HCT116 (cell line): ENCODE data around the gene GLRX. TPM values are rescaled to one million over a fixed set of nuclear protein-coding genes. Genes with fewer than 3 reads are reported as not detected.

Experiments used
- ATAC-seq: fragments of 200-7000 bp; cut with Tn5 transposase; 2 replicates; pipeline ENCODE4 v1.9.1; 2020; ENCODE audit warnings: mild to moderate bottlenecking, moderate library complexity
- BruUV-seq: library from RNA; stranded (reverse); fragments of 400-500 nt; replicated peaks from 2 replicates; lab custom pipeline; 2021; lab: Mats Ljungman, UMichigan
- CTCF ChIA-PET: fragments of 300-600 bp; sonication (Branson Sonifier 250); formaldehyde crosslinking; loops from one replicate; lab custom pipeline; 2021; ENCODE audit warnings: antibody characterized with exemption; lab: Charles Lee
- POLR2A ChIA-PET: fragments of 300-600, 350-600 bp; sonication (Branson Sonifier 250); formaldehyde crosslinking; loops from one replicate; lab custom pipeline; 2021; ENCODE audit warnings: antibody characterized with exemption; lab: Charles Lee
- RAD21 ChIA-PET, 2 experiments: fragments of 300-600 bp; sonication (Branson Sonifier 250); formaldehyde crosslinking; loops; one replicate each; lab custom pipeline; 2023; ENCODE audit warnings: low total read pairs in 2 of 2; ENCODE audit not compliant: uncharacterized antibody in 2 of 2, unreplicated experiment in 2 of 2, low non-redundant PET in 1 of 2; lab: Charles Lee
- DNase-seq: peaks from one replicate; pipeline ENCODE4 v3.0.0-alpha.2; 2010; ENCODE audit warnings: low read depth, low spot score
- H2AFZ ChIP-seq: fragments of 200-600 bp; shearing (Covaris generic), sonication (generic); 2 replicates; pipeline ENCODE4 v1.6.1; 2017; ENCODE audit warnings: low read depth, mixed run types, mixed read lengths, antibody characterized with exemption, low read length; ENCODE audit not compliant: poor library complexity, severe bottlenecking
- H3K27ac ChIP-seq: 2 replicates; pipeline ENCODE4 v1.5.1; 2012; ENCODE audit warnings: low read depth, low read length
- H3K27me3 ChIP-seq: fragments of 200-600 bp; sonication (generic); 2 replicates; pipeline ENCODE4 v1.6.1; 2016; ENCODE audit warnings: mixed run types, low read length, mixed read lengths; ENCODE audit not compliant: insufficient read depth
- H3K36me3 ChIP-seq, 2 experiments: fragments of 200-500 bp in 1 of 2; fragments of 200-600 bp in 1 of 2; sonication (Bioruptor generic) in 1 of 2; sonication (generic) in 1 of 2; 2 replicates each; pipeline versions ENCODE4 v1.5.1 to v1.6.1; 2014 to 2016; ENCODE audit warnings: low read length in 2 of 2, inconsistent platforms in 1 of 2, mixed read lengths in 1 of 2, mixed run types in 1 of 2; ENCODE audit not compliant: insufficient read depth in 2 of 2, control insufficient read depth in 1 of 2
- H3K4me1 ChIP-seq, 2 experiments: fragments of 200-600 bp in 1 of 2; sonication (generic) in 1 of 2; 2 replicates each; pipeline versions ENCODE4 v1.5.1 to v1.6.1; 2012 to 2017; ENCODE audit warnings: low read length in 2 of 2, inconsistent platforms in 1 of 2, mild to moderate bottlenecking in 1 of 2, mixed read lengths in 1 of 2, mixed run types in 1 of 2, moderate library complexity in 1 of 2; ENCODE audit not compliant: insufficient read depth in 2 of 2, control insufficient read depth in 1 of 2
- H3K4me2 ChIP-seq: fragments of 200-600 bp; sonication (generic); 2 replicates; pipeline ENCODE4 v1.6.1; 2017; ENCODE audit warnings: mixed run types, low read length, mixed read lengths
- H3K4me3 ChIP-seq, 2 experiments: fragments of 200-600 bp in 1 of 2; sonication (generic) in 1 of 2; replicated peaks in 1 of 2; 2 replicates each; pipeline ENCODE4 v1.5.1; 2011 to 2016; ENCODE audit warnings: low read length in 2 of 2, control low read depth in 1 of 2, low read depth in 1 of 2, mild to moderate bottlenecking in 1 of 2, mixed read lengths in 1 of 2, mixed run types in 1 of 2
- H3K79me2 ChIP-seq: fragments of 200-600 bp; sonication (generic); 2 replicates; pipeline ENCODE4 v1.6.1; 2017; ENCODE audit warnings: mild to moderate bottlenecking, mixed run types, low read length, moderate library complexity, mixed read lengths; ENCODE audit not compliant: insufficient read depth
- H3K9ac ChIP-seq: fragments of 200-600 bp; sonication (generic); 2 replicates; pipeline ENCODE4 v1.6.1; 2016; ENCODE audit warnings: low read length, mixed read lengths
- H3K9me2 ChIP-seq: fragments of 200-600 bp; sonication (generic), shearing (Covaris generic); 2 replicates; pipeline ENCODE4 v1.6.1; 2017; ENCODE audit warnings: mixed run types, mild to moderate bottlenecking, moderate library complexity; ENCODE audit not compliant: insufficient read depth
- H3K9me3 ChIP-seq, 2 experiments: fragments of 200-500 bp in 1 of 2; fragments of 200-600 bp in 1 of 2; sonication (Bioruptor generic) in 1 of 2; sonication (generic) in 1 of 2; 2 replicates each; pipeline ENCODE4 v1.6.1; 2014 to 2017; ENCODE audit warnings: low read length in 2 of 2, mixed read lengths in 2 of 2, inconsistent platforms in 1 of 2, low read depth in 1 of 2, mild to moderate bottlenecking in 1 of 2, mixed run types in 1 of 2, moderate library complexity in 1 of 2; ENCODE audit not compliant: control insufficient read depth in 1 of 2, insufficient read depth in 1 of 2
- H4K20me1 ChIP-seq: fragments of 200-600 bp; sonication (generic), shearing (Covaris generic); 2 replicates; pipeline ENCODE4 v1.6.1; 2017; ENCODE audit warnings: mixed run types, mild to moderate bottlenecking, moderate library complexity; ENCODE audit not compliant: insufficient read depth
- CTCF ChIP-seq, 3 experiments: fragments of 200-600 bp in 1 of 3; sonication (generic) in 1 of 3; IDR thresholded peaks in 2 of 3; conservative IDR thresholded peaks in 1 of 3; 2 replicates each; pipeline ENCODE4 v1.5.1; 2012 to 2017; ENCODE audit warnings: low read depth in 2 of 3, low read length in 2 of 3, antibody characterized with exemption in 1 of 3, borderline replicate concordance in 1 of 3, control low read depth in 1 of 3, mild to moderate bottlenecking in 1 of 3, mixed read lengths in 1 of 3, mixed run types in 1 of 3, moderate library complexity in 1 of 3; ENCODE audit not compliant: insufficient read depth in 1 of 3
- POLR2A ChIP-seq: IDR thresholded peaks from 2 replicates; pipeline ENCODE4 v1.7.0; 2011; ENCODE audit warnings: borderline replicate concordance; ENCODE audit not compliant: insufficient read depth, insufficient read length; ENCODE audit errors: extremely low read depth
- SIN3A ChIP-seq: IDR thresholded peaks from 2 replicates; pipeline ENCODE4 v1.6.1; 2012; ENCODE audit warnings: low read depth
- SRF ChIP-seq: IDR thresholded peaks from 2 replicates; pipeline ENCODE4 v1.6.1; 2012; ENCODE audit warnings: low read depth
- TCF7L2 ChIP-seq: IDR thresholded peaks from 2 replicates; pipeline ENCODE4 v1.7.0; 2011; ENCODE audit warnings: borderline replicate concordance, inconsistent platforms; ENCODE audit not compliant: insufficient read depth, insufficient read length; ENCODE audit errors: extremely low read depth
- YY1 ChIP-seq: IDR thresholded peaks from 2 replicates; pipeline ENCODE4 v1.6.1; 2011; ENCODE audit warnings: low read length, low read depth, moderate library complexity, mild to moderate bottlenecking; ENCODE audit not compliant: insufficient replicate concordance; ENCODE audit errors: extremely low read depth
- intact Hi-C: fragments of 100-400 bp; cut with micrococcal nuclease; formaldehyde crosslinking; loops from 2 replicates; pipeline ENCODE4 v1.10.0; 2022
- total RNA-seq: library from RNA; stranded (reverse); gene quantifications from one replicate; pipeline ENCODE4 v1.2.1, GENCODE V29; 2021; ENCODE audit not compliant: unreplicated experiment
- TF ChIP-seq, protein P1 (sequence below): IDR thresholded peaks from 2 replicates; pipeline ENCODE4 v1.6.1; 2011; ENCODE audit warnings: mild to moderate bottlenecking, low read length, moderate library complexity; ENCODE audit not compliant: insufficient replicate concordance; ENCODE audit errors: extremely low read depth
- TF ChIP-seq, protein P2 (sequence below): IDR thresholded peaks from 2 replicates; pipeline ENCODE4 v1.6.1; 2012

Gene GLRX
- total RNA-seq, 1 experiment from 2014 or later, result 29.3 TPM

- Histone ChIP-seq H2AFZ (no peak overlapping the region), H3K9me2 (no peaks in the 10 kb centered on the region), H3K4me2 (no peak overlapping the region), H4K20me1 (no peaks in the 10 kb centered on the region), H3K36me3 (no peaks in the 10 kb centered on the region), H3K79me2 (no peaks in the 10 kb centered on the region), H3K27me3 (no peaks in the 10 kb centered on the region), H3K9ac (no peak overlapping the region), H3K4me3 (no peak overlapping the region), H3K9me3 (no peaks in the 10 kb centered on the region), H3K27ac (no peak overlapping the region), H3K4me1 (no peaks in the 10 kb centered on the region)
- intact Hi-C loops, result no loop called here
- no TSS peak for BruUV-seq
- ChIA-PET POLR2A (no interaction called here), CTCF (no interaction called here), RAD21 (no interaction called here)
- TF ChIP-seq, protein P1, sequence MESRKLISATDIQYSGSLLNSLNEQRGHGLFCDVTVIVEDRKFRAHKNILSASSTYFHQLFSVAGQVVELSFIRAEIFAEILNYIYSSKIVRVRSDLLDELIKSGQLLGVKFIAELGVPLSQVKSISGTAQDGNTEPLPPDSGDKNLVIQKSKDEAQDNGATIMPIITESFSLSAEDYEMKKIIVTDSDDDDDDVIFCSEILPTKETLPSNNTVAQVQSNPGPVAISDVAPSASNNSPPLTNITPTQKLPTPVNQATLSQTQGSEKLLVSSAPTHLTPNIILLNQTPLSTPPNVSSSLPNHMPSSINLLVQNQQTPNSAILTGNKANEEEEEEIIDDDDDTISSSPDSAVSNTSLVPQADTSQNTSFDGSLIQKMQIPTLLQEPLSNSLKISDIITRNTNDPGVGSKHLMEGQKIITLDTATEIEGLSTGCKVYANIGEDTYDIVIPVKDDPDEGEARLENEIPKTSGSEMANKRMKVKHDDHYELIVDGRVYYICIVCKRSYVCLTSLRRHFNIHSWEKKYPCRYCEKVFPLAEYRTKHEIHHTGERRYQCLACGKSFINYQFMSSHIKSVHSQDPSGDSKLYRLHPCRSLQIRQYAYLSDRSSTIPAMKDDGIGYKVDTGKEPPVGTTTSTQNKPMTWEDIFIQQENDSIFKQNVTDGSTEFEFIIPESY, result no peak
- no peak for TF ChIP-seq POLR2A
- TF ChIP-seq SIN3A, result no peak
- no peak for TF ChIP-seq SRF
- TF ChIP-seq CTCF (IDR thresholded peaks at IDR 0.05 in 2 of 3, conservative IDR thresholded peaks at IDR 0.05 in 1 of 3; ENCODE audit: borderline replicate concordance in 1 of 3, insufficient read depth in 1 of 3, low read depth in 2 of 3, low read length in 2 of 3), result no peak
- TF ChIP-seq, protein P2, sequence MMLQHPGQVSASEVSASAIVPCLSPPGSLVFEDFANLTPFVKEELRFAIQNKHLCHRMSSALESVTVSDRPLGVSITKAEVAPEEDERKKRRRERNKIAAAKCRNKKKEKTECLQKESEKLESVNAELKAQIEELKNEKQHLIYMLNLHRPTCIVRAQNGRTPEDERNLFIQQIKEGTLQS, result no peak
- no peak for TF ChIP-seq YY1
- TF ChIP-seq TCF7L2, result no peak
- DNase-seq (no peak), ATAC-seq (no peak)
Measured at GRCh38 chr5:95868136-95868535, 45.6 kb upstream of the GLRX start.
